CD4-positive, alpha-beta T cell treated with Interleukin-15 for 4 hours (primary cell): Measurements from ENCODE around the gene SMPDL3B.

ENCODE experiments used
- DNase-seq: peaks from one replicate; pipeline ENCODE4 v3.0.0-alpha.2; 2020; ENCODE audit warnings: low spot score

Gene SMPDL3B

DNA sequence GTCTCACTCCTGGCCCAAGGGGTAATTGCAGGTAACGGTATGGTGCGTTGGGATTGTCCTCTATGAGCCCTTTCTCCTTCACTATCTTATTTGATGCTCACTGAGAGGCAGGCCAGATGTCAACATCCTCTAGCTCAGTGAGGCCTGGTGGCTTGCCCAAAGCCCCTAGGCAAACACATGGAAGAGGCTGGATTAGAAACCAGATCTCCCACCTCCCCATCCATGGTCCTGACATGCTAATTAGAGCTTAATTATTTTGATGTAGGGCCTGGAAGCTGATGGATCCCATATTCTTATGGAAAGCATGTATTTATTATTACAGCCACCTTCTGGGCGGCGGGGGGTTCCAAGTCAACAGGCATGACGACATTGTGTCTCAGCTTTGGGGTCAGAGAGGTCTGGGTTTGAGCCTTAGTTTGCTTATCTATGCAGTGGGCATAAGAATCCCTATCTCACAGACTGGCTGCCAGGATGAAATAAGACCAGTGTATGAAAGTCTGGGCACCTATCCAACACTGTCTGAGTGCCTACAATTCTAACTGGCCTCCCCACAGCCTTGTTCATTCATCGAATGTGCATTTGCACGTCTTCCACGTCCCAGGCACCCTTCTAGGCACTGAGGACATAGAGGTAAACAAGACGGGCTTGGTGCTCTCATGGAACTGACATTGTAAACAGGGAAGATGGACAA lies 6.2 kb downstream of the SMPDL3B start:
- DNase-seq: no peak

DNA sequence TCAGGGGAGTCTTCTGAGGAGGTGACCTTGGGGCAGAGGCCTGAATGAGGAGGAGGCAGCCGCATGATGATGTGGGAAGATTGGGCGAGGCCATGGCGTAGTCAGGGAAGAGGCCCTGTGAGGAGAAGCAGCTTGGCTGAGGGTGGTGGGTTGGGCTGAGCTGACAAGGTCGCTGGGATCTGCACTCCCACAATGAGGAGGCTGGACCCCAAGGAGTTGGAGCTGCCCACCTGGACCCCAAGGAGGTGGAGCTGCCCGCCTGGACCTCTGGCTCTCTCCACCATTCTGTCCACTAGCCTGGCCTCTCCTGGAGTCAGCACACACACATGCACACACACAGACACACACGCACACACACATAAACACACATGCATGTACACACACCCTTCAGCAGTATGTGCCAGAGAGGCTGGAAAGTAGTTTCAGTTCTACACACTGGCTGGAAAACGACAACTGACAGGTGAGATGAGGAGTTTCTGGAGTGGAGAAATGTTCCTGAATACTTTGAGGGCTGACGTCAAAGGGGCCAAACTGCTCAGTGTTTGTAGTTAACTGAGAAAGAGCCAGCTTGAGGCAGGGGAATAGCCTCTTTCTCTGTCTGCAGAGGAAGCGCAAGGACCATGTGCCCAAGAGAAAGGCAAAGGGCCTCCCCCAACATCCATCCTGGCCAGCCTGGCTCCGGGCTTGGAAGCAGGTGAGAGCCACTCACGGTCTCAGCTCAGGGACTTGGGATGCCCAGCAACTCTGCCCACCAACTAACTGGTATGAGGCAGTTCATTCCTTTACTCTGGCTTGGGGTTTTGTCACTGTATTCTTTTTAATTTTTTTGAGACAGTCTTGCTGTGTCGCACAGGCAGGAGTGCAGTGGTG lies 7.1 kb downstream of the SMPDL3B start:
- DNase-seq: no peak

DNA sequence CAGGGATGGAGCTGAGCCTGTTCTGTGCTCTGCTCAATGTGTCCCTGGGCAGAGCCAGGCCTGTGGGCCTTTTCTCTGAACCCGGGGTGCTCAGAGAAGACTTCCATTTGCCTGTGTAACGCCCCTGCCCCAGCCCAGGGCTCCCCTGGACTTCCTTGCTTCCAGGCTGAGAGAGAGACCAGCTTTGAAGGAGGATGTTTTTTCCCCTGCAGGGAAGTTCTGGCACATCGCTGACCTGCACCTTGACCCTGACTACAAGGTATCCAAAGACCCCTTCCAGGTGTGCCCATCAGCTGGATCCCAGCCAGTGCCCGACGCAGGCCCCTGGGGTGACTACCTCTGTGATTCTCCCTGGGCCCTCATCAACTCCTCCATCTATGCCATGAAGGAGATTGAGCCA lies 10.2 kb downstream of the SMPDL3B start:
- no peak for DNase-seq

DNA sequence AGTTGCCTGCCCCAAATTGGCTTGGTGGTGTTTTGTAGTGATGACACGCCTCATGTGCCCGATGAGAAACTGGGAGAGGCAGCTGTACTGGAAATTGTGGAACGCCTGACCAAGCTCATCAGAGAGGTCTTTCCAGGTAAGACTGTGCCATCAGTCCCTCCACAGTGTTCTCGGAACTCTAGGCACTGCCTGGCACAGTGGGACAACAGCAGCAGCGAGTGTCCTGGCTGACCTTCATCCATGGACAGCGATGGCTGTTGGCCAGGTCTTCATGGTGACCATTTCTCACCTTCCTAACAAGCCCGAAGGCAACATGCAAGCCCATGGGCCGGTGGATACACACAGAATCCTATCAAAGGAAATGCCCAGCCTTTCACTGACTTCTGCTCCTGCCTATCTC lies 14.2 kb downstream of the SMPDL3B start:
- no peak for DNase-seq

DNA sequence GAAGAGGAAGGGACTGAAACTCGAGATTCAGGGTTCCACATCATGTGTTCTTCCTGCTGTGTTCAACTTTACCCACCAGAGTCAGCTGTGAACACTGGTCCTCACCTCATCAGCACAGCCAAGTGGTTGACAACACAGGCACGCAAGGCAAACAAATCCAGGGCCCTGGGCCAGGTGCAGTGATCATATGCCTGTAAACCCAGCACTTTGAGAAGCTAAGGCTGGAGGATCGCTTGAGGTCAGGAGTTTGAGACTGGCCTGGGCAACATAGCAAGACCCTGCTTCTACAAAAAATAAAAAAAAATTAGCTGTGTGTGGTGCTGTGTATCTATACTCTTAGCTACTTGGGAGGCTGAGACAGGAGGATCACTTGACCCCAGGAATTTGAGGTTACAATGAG lies 16.6 kb downstream of the SMPDL3B start:
- DNase-seq: no peak

DNA sequence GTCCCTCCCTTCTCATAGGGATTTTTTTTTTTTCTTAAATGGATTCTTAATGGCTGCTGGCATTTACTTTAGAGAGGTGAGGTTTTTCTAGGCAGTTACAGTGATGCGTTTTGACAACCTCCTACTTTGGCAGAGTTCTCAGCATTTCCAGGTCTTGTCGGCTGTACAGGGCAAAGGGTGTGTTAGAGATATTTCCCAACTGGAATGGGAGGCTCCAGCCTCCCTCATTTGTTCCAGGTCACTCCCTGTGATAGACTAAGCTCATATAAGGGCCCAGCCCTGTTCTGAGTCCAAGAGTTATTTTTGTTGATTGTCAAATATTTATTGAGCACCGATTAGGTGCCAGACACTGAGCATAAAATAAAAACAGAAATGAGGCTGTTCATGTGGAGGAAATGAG lies 17.3 kb downstream of the SMPDL3B start:
- no peak for DNase-seq

DNA sequence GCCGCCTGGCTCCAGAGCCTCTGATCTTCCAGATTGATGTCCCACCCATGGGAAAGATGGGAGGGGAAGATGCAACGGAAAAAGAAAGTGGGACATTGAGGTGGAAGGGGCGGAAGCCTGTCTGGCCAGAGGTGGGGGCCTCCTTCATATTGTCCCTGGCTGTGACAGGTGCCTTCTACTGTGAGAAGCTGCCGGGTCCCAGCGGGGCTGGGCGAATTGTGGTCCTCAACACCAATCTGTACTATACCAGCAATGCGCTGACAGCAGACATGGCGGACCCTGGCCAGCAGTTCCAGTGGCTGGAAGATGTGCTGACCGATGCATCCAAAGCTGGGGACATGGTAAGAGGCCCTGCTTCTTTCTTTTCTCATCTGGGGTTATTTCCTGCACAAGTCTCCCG lies 19.4 kb downstream of the SMPDL3B start:
- DNase-seq: no peak

DNA sequence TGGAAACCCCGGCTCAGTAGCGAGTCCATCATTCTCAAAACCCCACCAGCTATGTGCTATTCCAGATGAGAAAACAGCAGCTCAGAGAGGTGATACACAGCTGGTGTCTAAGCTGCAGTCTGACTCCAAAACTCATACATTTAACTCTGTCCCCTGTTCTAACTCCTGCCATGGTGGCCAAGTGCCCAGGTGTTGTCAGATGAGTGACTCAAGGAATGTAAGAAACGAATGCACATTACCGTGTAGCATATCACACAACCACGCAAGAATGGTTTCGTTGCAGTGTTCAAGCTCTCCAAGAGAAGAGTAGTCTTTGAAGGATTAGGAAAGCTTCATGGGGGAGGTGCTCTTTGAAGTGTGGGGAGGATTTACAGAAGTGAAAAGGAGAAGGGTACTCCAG lies 20.3 kb downstream of the SMPDL3B start:
- no peak for DNase-seq

DNA sequence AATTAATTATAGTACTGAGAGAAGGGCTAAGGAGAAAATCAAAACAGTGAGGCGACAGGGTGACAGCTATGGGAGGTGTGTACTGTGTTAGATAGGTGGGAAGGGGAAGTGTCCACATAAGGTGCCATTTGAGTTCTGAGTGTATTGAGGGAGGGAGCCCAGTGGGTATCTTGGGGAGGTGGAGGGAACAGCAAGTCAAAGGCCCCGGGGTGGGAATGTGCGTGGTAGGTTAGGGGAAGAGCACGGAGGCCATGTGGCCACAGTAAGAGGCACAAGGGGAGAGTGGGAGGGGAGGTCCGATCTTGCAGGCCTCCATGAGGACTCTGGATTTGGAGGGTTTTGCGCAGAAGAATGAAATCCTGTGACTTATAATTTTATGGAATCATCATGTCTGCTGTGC lies 22.0 kb downstream of the SMPDL3B start:
- no peak for DNase-seq

DNA sequence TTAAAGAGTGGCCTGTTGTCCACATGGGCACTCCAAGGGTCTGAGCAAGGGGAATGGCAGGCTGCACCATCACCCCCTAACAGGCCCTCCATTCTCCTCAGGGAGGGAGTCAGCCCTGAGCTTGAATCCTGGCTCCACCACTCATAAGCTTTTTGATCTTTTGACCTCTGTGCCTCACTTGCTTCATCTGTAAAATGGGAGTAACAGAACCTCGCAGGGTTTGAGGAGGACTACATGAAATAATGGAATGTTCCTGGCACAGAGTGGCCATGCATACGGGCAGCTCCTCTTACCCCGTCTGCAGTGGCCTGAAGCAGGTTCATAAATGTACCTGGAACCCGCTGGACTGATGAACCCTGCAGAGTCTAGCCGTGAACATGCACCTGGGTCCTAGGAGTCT lies 22.9 kb downstream of the SMPDL3B start:
- DNase-seq: no peak

DNA sequence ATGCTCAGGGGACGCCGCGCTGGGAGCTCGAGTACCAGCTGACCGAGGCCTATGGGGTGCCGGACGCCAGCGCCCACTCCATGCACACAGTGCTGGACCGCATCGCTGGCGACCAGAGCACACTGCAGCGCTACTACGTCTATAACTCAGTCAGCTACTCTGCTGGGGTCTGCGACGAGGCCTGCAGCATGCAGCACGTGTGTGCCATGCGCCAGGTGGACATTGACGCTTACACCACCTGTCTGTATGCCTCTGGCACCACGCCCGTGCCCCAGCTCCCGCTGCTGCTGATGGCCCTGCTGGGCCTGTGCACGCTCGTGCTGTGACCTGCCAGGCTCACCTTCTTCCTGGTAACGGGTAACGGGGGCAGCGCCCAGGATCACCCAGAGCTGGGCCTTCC lies 23.7 kb downstream of the SMPDL3B start:
- DNase-seq: no peak

DNA sequence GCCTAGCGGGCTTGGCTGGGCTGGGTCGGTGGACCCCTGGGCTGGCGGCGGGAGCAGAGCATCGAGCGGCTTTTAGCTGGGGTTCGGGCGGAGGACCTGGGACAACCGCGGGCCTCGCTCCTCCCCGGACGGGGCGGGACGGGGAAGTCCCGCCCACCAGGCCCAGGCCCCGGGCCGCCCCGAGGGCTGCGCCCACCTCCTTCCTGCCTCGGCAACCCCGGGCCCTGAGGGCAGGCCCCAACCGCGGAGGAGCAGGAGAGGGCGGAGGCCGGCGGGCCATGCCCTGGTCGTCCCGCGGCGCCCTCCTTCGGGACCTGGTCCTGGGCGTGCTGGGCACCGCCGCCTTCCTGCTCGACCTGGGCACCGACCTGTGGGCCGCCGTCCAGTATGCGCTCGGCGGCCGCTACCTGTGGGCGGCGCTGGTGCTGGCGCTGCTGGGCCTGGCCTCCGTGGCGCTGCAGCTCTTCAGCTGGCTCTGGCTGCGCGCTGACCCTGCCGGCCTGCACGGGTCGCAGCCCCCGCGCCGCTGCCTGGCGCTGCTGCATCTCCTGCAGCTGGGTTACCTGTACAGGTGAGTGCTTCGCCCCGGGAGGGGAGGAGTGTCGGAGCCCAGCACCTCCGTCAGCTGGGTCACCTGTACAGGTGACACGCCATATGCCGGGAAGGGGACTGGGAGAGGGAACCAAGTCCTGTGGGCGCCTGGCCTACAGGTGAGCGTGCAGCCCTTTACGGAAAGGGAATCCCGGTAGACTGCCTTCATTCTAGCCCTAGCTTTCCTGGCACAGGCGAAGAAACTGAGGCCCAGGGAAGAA lies 25.2 kb downstream of the SMPDL3B start, which contains the start of gene XKR8:
Gene XKR8 (plus strand): TSS at position 182 of the 812 bp plus-strand sequence. CDS start 97 bp downstream, at position 279.
- DNase-seq: peak; percentile 81

DNA sequence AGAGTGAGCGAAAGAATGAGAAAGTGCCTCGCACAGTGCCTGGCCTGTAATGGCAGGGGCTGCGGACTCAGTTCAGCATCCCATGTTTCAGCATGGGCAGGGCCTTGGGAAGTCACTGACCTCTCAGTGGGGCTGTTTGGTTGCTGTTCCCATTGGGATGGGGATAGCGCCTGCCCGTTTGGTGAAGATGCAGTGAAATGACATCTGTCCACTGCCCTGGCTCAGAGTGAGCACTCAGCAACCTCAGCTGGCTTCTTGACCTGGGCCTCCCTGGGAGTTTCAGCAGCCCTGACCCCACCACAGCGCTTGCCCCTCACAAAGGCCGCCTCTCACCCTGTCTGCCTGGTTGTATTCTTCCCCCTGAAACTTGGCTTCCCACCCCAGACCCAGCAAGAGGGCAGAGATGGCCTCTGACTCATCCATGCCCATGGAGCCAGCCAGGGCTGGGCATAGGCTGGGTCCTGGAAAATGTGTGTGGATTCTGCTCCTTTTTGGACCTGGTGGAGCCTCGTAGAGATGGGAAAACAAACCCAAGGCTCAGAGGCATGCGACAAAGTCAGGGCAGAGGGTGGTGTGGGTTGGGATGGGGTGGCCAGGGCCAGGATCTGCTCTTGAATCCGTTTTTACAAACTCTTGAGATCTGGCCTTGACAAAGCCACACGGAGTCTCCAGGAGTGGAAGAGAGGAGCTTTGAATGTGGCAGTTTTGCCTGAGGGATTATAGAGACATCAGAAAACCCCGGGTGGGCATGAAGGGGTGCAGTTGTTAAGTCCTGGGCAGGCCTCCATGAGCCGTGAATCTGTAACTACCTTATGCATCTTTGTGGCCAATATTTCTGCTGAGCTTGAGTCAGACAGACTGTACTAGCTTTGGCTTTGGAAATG lies 26.2 kb downstream of the SMPDL3B start:
- no peak for DNase-seq

DNA sequence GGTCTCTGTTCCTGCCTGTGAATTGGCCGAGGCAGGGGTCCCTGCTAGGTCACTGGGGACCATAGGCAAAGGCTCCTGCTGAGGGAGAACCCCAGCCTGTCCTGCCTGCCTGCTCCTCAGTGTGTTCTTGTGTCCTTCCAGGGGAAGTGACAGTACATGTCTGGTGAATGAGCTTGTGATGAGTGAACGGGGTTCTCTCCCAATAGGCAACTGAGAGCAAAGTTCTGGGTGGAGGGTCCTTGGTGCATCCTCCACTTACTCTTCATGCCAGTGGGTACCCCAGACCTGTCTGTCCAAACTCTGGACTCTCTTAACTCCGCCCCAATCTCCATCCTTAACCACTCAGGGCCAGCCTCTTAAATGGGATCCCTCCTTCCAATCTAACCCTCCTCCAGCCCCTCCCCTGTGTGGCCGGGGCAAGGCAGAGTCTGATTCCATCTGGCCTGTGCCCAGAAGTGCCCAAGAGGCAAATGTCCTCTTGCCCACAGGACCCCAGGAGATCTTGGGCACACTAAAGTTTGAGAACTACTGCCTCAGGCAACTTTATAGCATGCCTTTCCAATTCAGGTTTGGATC lies 26.9 kb downstream of the SMPDL3B start:
- DNase-seq: no peak

DNA sequence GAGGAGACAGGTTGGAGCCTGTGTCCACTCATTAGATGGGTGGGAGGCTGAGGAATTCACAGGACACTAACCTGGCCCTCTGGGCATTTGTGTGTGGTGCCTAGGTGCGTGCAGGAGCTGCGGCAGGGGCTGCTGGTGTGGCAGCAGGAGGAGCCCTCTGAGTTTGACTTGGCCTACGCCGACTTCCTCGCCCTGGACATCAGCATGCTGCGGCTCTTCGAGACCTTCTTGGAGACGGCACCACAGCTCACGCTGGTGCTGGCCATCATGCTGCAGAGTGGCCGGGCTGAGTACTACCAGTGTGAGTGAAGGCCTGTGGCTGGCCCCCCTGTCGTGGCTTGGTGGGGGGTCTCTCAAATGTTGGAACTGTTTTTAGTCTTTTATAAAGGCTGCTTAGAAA lies 28.6 kb downstream of the SMPDL3B start:
- no peak for DNase-seq

DNA sequence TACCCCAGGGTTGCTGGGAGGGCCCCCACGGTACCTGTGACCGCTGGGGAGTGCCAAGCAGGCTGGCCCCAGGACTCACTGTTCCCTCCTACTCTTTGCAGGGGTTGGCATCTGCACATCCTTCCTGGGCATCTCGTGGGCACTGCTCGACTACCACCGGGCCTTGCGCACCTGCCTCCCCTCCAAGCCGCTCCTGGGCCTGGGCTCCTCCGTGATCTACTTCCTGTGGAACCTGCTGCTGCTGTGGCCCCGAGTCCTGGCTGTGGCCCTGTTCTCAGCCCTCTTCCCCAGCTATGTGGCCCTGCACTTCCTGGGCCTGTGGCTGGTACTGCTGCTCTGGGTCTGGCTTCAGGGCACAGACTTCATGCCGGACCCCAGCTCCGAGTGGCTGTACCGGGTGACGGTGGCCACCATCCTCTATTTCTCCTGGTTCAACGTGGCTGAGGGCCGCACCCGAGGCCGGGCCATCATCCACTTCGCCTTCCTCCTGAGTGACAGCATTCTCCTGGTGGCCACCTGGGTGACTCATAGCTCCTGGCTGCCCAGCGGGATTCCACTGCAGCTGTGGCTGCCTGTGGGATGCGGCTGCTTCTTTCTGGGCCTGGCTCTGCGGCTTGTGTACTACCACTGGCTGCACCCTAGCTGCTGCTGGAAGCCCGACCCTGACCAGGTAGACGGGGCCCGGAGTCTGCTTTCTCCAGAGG lies 31.8 kb downstream of the SMPDL3B start:
- DNase-seq: no peak

DNA sequence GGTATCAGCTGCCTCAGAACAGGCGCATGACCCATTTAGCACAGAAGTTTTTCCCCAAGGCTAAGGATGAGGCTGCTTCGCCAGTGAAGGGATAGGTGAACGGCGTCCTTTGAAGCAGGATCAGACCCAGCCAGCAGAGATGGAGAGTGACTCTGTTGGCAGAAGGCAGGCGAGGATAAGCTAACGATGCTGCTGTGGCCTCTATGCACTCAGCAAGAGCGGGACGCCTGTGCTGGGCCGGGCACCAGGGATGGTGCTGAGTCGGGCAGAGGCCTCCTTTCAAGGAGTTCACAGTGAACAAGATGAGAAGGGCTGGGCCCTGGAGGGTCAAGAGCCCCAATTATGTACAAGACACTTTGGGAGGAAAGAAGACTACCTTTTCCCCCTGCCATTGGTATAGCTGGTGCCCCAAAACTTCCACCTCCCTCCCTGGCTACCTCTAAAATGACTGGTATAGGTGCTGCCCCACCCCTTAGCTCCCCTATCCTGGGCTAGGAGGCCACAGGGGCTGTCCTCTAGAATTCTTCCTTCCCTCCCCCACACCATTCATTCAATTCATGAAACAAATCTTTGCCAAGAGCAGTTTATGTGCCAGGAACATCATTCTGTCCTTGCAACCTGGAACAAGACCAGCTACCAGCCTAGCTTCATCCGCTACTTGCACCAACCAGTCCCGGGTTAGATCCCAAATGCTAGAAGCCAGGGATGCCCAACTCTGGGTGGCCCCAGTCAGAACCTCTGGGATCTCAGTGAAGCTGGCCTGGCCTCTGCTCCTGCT lies 32.5 kb downstream of the SMPDL3B start:
- DNase-seq: no peak

DNA sequence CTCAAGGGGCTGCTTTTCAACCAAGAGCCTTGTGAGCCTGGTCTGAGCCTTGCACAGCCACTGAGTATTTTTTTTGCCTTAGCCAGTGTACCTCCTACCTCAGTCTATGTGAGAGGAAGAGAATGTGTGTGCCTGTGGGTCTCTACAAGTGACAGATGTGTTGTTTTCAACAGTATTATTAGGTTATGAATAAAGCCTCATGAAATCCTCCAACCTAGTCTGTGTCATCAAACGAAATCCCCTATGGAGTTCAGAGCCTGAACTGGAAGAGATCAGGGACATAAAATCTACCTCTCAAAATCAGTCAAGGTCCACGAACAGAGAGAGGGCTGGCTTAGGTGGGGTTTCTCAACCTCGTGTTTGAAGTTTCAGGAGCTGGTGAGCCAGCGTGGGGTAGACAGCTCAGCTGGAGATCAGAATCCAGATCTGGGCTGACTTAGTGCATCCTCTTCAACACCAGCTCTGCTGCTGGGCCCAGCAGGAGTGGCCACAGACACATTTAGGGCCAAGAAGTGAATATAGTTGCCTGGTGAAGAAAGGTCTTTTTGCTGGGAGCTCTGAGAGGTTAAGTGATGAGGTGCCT lies 33.2 kb downstream of the SMPDL3B start:
- no peak for DNase-seq

DNA sequence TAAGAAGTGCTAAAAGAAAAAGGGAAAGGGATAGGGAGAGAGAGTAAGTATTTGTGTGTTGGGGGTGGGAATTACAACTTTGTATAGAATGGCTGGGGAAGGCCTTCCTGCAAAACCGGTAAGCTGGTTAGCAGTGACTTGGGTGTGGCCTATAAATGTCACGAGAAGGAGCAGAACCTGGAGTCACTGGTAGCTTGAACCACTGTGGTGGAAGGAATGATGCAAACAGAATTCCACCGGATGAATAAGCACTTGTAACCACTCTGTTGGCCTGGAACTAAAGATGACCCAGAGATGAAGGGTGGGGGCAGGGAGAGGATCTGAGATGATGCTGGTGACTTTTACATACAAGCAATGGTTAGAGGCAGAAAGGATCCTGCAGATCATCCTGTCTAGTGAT lies 33.9 kb downstream of the SMPDL3B start:
- no peak for DNase-seq
